Activated T-cell treated with anti-CD3 and anti-CD28 coated beads, Interleukin-2, amount 50 U/mL, for 72 hours (primary cell): ENCODE data around the gene HEXIM1. TPM values are rescaled to one million over a fixed set of nuclear protein-coding genes. Genes with fewer than 3 reads are reported as not detected.

ENCODE experiments used
- ATAC-seq, 2 donors: fragments of 150-1000 bp; cut with Tn5 transposase; replicated peaks in 1 of 2; 2 replicates each; pipeline ENCODE4 v1.10.0; 2021; ENCODE audit warnings: moderate library complexity in 2 of 2, mild to moderate bottlenecking in 1 of 2
- DNase-seq, 2 donors: peaks; one replicate each; pipeline ENCODE4 v3.0.0; 2021 to 2022; ENCODE audit warnings: mixed read lengths in 1 of 2
- H3K27ac Mint-ChIP-seq: one replicate; pipeline ENCODE4 v1.8.0; 2022; ENCODE audit warnings: mild to moderate bottlenecking, moderate library complexity, mixed read lengths
- H3K27me3 Mint-ChIP-seq: one replicate; pipeline ENCODE4 v1.8.0; 2022; ENCODE audit warnings: low read depth, mixed read lengths
- H3K36me3 Mint-ChIP-seq, 2 donors: one replicate each; pipeline ENCODE4 v1.8.0; 2022; ENCODE audit warnings: mixed read lengths in 2 of 2, mild to moderate bottlenecking in 1 of 2; ENCODE audit not compliant: insufficient read depth in 2 of 2
- H3K4me1 Mint-ChIP-seq: one replicate; pipeline ENCODE4 v1.8.0; 2022; ENCODE audit warnings: low read depth, mixed read lengths
- H3K4me3 Mint-ChIP-seq, 2 donors: one replicate each; pipeline ENCODE4 v1.8.0; 2022; ENCODE audit warnings: mild to moderate bottlenecking in 2 of 2, mixed read lengths in 2 of 2, moderate library complexity in 2 of 2
- H3K9me3 Mint-ChIP-seq, 2 donors: one replicate each; pipeline ENCODE4 v1.8.0; 2022; ENCODE audit warnings: mixed read lengths in 2 of 2
- total RNA-seq, 2 donors: library from RNA; stranded (reverse); gene quantifications; one replicate each; pipeline ENCODE4 v1.2.3, GENCODE V29; 2022

The HEXIM1 gene, protein sequence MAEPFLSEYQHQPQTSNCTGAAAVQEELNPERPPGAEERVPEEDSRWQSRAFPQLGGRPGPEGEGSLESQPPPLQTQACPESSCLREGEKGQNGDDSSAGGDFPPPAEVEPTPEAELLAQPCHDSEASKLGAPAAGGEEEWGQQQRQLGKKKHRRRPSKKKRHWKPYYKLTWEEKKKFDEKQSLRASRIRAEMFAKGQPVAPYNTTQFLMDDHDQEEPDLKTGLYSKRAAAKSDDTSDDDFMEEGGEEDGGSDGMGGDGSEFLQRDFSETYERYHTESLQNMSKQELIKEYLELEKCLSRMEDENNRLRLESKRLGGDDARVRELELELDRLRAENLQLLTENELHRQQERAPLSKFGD
- 10 to 100 TPM; 58.0 to 63.3 TPM for total RNA-seq

DNA sequence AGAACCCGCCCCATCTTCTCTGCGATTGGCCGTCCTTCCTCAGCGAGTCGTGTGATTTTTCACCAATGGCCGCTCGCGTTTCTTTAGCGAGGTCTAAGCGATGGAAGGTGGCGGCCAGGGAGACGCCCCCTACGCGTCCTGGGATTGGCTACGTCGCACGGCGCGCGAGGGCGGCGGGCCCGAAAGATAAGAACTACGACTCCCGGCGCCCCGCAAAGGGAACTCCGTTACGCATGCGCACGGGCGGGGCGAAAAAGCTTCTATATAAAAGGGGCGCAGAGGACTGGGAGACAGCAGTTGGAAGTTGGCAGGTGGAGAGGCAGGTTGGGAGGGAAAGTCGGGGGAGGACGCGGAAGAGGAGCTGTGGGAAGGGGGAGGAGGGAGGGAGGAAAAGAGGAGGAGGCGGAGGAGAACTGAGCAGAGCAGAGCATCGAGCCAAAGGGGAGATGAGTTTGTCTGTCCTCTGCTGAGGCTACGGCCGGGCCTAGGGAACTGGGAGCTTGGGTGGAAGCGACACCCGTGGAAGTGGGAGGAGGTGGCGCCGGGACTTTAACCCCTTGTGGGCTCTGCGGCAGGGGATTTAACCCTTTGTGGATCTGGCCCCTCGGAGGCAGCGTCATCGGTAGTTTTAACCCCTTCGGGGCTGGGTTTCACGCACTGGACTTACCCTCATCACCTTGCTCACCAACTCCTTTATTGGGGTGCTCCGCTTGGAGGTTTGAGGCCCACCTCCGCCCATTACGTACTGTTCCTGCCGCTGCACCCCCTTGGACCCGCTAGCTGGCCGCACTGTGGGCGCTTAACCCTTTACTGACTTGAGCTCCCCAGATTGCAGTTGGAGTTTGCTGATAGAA lies at the start of gene HEXIM1:
Gene HEXIM1, plus strand, starts transcription at position 293 of the 854 bp plus-strand sequence. CDS start 716 bp downstream, outside the sequence.
- Mint-ChIP-seq H3K9me3 (no peaks in the 10 kb centered on the region), H3K36me3 (peaks cover 13 to 26% of the 10 kb centered on the region in 2 donors), H3K4me3 (peak within 1 kb of the TSS; percentile 98 to 99)

DNA sequence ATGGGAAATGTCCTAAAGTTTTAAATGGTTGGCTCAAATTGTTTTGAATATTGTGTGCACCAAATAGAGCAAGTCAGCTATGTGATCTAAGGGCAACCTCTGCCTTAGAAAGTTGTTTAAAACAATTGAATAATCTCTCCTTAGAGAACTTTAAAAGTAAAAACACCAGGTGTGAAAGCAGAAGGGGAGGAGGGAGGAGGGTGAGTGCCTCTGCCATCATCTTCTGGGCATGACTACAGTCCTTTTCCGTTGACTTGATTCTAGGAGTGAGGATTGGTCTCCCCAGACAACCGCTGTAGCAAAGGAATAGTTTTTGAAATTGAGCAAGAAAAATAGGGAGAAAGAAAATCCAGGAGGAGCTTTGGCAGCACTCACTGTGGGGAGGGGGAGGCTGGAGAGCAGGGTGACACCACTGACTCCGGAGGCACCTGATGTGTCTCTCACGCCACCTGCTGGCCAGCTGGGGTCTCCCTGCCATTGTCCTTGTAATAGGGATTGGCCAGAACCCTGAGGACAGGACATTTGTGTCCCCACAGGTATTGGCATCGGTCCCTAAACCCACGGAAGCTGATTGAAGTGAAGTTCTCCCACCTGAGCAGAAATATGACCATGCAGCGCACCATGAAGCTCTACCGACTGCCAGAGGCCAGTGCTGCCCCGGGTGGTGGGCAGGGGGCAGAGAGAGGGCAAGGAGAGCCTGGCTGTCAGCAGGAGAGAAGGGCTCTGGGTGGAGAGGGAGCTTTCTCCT lies 49.2 kb upstream of the HEXIM1 start:
- DNase-seq (peak; percentile 82), ATAC-seq (peak; percentile 84 to 88)
- peaks cover 6 to 25% of the 10 kb centered on the region in 2 donors for H3K36me3 Mint-ChIP-seq
- H3K9me3 Mint-ChIP-seq: no peaks in the 10 kb centered on the region
- no peaks in the 10 kb centered on the region for H3K4me1 Mint-ChIP-seq
- no peak overlapping the region for H3K4me3 Mint-ChIP-seq
- no peak overlapping the region for H3K27ac Mint-ChIP-seq
- no peaks in the 10 kb centered on the region for H3K27me3 Mint-ChIP-seq

More for the DNA sequence above, at the start of gene HEXIM1:
- DNase-seq: peak; percentile 98 to 99
- no peaks in the 10 kb centered on the region for H3K27me3 Mint-ChIP-seq
- ATAC-seq: peak; percentile 71 to 76
- H3K4me1 Mint-ChIP-seq: peaks cover 48% of the 10 kb centered on the region
- H3K27ac Mint-ChIP-seq: peak within 1 kb of the TSS; percentile 100

DNA sequence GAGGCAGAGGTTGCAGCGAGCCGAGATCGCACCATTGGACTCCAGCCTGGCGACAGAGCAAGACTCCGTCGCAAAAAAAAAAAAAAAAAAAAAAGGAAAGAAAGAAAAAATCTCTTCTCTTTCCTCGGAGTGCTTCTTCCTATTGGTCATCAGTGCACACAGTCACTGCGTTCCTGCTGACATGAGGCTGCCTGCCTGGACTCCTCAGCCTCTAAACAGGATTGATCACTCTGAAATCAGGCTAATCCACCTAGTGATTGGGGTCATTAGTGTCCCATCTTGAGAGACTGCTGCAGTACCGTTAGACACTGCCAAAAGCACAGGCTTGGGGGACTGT lies 46.8 kb upstream of the HEXIM1 start:
- DNase-seq (no peak), ATAC-seq (no peak)
- Mint-ChIP-seq H3K27me3 (no peaks in the 10 kb centered on the region), H3K9me3 (no peaks in the 10 kb centered on the region), H3K27ac (no peak overlapping the region), H3K4me1 (no peaks in the 10 kb centered on the region), H3K36me3 (peaks cover 8 to 22% of the 10 kb centered on the region in 2 donors), H3K4me3 (no peak overlapping the region)

DNA sequence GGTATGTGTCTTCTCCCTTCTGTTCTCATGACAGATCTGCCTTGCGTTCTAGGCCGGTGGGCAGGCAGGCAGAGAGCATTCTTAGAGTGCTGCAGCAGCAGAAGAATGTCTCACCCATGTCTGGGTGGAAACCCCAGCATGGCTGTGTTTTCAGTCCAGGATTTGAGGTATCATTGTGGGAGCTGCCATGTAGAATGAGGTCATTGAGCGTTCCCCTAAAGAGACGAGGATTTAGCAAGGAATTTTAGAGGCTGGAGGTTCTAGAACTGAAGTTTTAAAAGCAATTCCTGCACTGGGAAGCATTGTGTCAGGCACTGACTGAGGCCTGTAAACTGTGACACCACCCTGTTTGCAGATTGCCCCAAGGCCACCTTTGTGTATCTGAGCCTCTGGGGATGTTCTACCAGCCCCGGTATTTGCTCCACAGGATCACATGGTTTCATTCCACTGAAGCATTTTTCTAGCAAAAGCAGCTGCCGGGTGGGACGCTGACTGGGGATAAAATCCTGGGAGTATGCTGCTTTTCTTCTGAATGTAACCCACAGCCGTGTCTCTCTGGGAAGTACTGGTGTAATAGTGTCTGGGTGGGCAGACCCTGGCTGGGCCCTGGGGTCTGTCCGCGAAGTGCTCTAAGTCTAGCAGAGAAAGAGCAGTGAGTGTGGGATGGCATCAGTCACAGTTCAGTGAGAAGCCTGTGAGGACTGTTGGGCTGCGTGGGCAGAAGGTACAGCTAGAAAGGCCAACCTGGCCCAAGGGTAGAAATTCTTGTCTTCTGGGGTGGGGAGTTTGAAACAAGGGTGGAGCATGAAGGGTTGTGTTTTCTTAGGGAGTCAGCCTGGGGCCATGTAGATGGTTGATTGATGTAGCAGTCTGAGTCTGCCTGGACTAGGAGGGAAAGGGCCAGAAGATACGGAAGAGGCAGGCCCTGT lies 46.1 kb upstream of the HEXIM1 start:
- no peak overlapping the region for H3K27ac Mint-ChIP-seq
- H3K4me3 Mint-ChIP-seq: no peak overlapping the region

DNA sequence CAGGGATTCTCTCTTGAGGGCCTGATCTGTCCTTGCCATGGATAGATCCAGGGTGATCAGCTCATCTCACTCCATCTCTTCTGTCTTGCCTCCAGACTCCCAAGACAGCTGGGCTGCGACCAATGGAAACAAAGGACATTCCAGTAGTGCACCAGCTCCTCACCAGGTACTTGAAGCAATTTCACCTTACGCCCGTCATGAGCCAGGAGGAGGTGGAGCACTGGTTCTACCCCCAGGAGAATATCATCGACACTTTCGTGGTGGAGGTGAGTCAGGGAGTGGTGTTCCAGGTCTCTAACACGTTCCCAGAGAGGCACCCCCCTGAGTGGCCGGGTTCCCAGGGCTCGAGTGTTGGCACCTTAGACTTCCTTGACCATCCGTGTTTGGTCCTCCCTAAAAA lies 45.4 kb upstream of the HEXIM1 start:
- DNase-seq: no peak
- Mint-ChIP-seq H3K4me3 (no peak overlapping the region), H3K9me3 (no peaks in the 10 kb centered on the region), H3K4me1 (no peaks in the 10 kb centered on the region), H3K27ac (no peak overlapping the region), H3K27me3 (no peaks in the 10 kb centered on the region), H3K36me3 (peaks cover 8 to 17% of the 10 kb centered on the region in 2 donors)
- no peak for ATAC-seq

More for the DNA sequence above, 46.1 kb upstream of the HEXIM1 start:
- Mint-ChIP-seq H3K27me3 (no peaks in the 10 kb centered on the region), H3K4me1 (no peaks in the 10 kb centered on the region), H3K9me3 (no peaks in the 10 kb centered on the region), H3K36me3 (peaks cover 8 to 21% of the 10 kb centered on the region in 2 donors)
- no peak for DNase-seq
- ATAC-seq: no peak

DNA sequence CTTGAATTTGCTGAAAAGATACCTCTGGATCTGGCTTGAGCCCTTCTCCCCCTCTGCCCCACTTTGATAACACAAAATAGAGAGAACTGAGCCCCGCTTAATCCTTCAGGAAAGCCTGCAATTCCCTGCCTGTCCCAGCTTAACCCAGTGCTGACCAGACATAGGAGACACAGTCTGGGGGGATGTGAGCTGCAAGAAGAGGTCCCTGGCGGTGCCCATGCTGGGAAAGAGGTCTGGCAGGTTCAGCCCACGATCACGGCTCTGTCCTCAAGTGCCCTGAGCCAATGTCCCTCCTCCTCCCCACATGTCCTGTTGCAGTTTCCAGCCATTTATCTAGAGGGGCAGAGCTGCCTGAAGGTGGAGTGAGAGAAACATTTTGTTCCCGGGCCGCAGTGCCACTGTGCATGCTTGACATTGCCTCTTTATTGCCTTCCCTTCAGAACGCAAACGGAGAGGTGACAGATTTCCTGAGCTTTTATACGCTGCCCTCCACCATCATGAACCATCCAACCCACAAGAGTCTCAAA lies 44.9 kb upstream of the HEXIM1 start:
- H3K27ac Mint-ChIP-seq: no peak overlapping the region
- H3K4me3 Mint-ChIP-seq: no peak overlapping the region
- ATAC-seq (no peak), DNase-seq (no peak)
- H3K4me1 Mint-ChIP-seq: no peaks in the 10 kb centered on the region
- no peaks in the 10 kb centered on the region for H3K27me3 Mint-ChIP-seq
- no peaks in the 10 kb centered on the region for H3K9me3 Mint-ChIP-seq
- peaks cover 8 to 12% of the 10 kb centered on the region in 2 donors for H3K36me3 Mint-ChIP-seq

DNA sequence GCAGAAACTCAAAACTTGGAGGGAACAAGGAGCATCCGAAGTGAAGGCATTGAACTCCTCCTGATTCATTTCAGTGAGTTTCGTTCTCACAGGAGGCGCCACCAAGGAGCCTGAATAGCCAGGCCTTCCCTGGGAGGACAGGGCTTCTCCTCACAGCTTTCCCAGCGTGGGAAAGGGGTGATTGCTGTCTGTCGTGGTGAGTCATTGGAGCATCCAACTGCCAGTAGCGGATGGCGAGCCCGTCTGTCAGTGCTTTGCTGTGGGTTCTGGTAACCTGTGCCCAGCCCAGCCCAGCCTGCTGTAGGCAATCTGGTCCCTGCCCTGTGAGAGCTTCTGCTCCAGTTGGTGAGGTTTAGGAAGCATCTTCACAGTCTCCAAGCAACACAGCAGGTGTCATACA lies 44.2 kb upstream of the HEXIM1 start:
- Mint-ChIP-seq H3K36me3 (peaks cover 6 to 9% of the 10 kb centered on the region in 2 donors), H3K4me3 (no peak overlapping the region)

DNA sequence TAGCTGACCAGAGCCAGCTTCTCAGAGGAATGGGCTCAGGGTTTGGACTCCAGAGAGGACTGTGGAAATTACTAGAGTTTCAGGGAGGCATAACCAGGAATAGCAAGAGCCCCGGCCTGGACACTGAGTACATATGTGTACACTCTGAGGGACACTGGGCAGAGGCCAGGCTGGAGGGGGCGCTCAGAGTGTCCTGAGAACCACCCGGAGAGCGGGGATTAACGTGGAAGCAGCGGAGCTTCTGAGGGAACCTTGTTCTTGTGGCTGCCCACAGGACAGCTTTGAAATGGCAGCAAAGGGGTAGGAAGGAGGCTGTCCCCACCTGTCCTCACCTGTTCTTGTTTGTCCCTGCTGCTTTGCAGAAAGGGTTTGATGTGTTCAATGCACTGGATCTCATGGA lies 43.8 kb upstream of the HEXIM1 start:
- Mint-ChIP-seq H3K9me3 (no peaks in the 10 kb centered on the region), H3K36me3 (peaks cover 6% of the 10 kb centered on the region in 2 donors), H3K4me3 (no peak overlapping the region), H3K4me1 (no peaks in the 10 kb centered on the region), H3K27ac (no peak overlapping the region), H3K27me3 (no peaks in the 10 kb centered on the region)
- no peak for DNase-seq
- ATAC-seq: no peak

More for the DNA sequence above, 44.2 kb upstream of the HEXIM1 start:
- Mint-ChIP-seq H3K27ac (no peak overlapping the region), H3K4me1 (no peaks in the 10 kb centered on the region), H3K27me3 (no peaks in the 10 kb centered on the region), H3K9me3 (no peaks in the 10 kb centered on the region)
- no peak for ATAC-seq
- no peak for DNase-seq

DNA sequence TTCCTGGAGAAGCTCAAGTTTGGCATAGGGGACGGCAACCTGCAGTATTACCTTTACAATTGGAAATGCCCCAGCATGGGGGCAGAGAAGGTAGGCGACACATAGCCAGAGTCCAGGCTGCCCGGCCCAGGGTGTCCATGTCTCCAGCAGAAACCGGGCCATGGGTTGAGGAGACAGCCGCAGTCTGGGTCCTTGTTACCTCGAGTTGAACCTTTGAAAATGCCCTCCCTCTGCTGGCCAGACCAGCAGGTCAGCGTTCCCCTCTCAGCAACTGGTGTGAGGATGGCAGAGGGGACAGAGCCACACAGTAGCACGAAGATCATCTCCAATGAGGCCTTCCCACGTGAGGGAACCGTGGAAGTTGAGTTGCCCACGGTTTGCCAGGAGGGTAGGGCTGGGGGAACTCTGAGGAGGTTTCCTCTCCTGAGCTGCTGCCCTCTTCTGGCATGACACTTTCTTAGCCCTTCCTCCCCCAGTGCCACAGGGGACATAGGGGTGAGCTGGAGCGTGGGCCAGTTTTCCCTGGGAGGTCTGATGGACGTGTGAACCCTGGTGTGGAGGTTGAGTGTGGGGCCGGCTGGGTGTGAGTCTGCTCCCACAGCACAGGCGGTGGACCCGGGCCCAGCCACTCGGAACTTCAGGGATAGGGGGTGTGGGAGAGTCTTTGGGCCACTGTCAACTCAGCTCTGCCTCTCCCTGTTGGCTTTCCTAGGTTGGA lies 43.2 kb upstream of the HEXIM1 start:
- H3K9me3 Mint-ChIP-seq: no peaks in the 10 kb centered on the region
- H3K4me3 Mint-ChIP-seq: no peak overlapping the region
- no peaks in the 10 kb centered on the region for H3K27me3 Mint-ChIP-seq
- ATAC-seq: no peak
- no peak for DNase-seq
- H3K27ac Mint-ChIP-seq: no peak overlapping the region
- peaks cover 6% of the 10 kb centered on the region in 2 donors for H3K36me3 Mint-ChIP-seq
- no peaks in the 10 kb centered on the region for H3K4me1 Mint-ChIP-seq

DNA sequence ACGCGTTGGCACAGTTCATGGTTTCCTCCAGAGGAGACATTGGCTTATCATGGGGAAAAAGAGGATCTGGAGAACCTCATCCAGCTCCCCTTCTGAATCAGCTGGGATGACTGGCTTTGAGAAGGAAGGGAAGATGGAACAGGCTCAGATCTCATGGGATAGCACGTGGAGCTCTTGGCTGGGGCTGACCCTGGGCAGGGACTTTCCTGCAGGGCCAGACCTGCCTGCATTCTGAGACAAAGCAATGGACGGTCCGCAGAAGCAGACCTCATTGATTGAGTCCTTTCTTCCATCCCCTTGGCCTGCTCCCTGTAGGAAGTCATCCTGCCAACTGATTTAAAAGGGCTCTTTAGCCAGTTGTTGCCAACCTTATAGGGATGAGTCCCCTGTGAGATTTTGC lies 42.2 kb upstream of the HEXIM1 start:
- Mint-ChIP-seq H3K27ac (no peak overlapping the region), H3K9me3 (no peaks in the 10 kb centered on the region), H3K4me1 (no peaks in the 10 kb centered on the region), H3K27me3 (no peaks in the 10 kb centered on the region), H3K4me3 (no peak overlapping the region), H3K36me3 (peaks cover 6% of the 10 kb centered on the region in 2 donors)
- ATAC-seq: no peak
- DNase-seq: no peak

DNA sequence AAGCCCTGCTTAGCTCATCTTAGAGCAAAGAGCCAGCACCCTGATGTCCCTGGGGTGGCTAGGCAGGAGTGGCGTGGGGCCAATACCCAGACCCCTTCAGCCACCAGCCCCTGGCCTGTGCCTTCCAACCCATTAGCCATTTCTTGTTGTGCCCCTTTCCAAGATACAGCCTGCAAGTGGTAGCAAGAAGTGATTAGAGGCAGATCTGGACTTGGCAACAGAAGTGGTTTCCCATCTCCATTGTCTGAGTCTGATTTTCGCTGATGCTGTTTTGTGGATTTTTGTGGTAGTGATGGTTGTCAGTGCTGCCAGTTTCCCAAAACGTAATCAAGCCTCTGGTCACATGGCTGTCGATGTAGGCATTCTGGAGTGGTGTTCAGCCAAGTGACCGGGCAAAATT lies 41.7 kb upstream of the HEXIM1 start:
- no peak overlapping the region for H3K4me3 Mint-ChIP-seq
- ATAC-seq: no peak
- no peaks in the 10 kb centered on the region for H3K4me1 Mint-ChIP-seq
- no peak for DNase-seq
- no peaks in the 10 kb centered on the region for H3K27me3 Mint-ChIP-seq
- peaks cover 6% of the 10 kb centered on the region in 2 donors for H3K36me3 Mint-ChIP-seq
- no peak overlapping the region for H3K27ac Mint-ChIP-seq
- H3K9me3 Mint-ChIP-seq: no peaks in the 10 kb centered on the region
